ENCODE measurements around the gene CEP112. TPM values are rescaled to one million over a fixed set of nuclear protein-coding genes. Genes with fewer than 3 reads are reported as not detected.

The CEP112 gene
- total RNA-seq, 1 donor from 2014 or later, result 3.8 TPM

GRCh38 chr17:65697661-65698060 is 494.3 kb downstream of the CEP112 start:
- no peaks in the 10 kb centered on the region for H3K4me1 Mint-ChIP-seq
- no peak for TF ChIP-seq CTCF (IDR thresholded peaks at IDR 0.05)
- no peaks in the 10 kb centered on the region for H3K27me3 Mint-ChIP-seq
- no peaks in the 10 kb centered on the region for H3K9me3 Mint-ChIP-seq
- no peaks in the 10 kb centered on the region for H3K36me3 Mint-ChIP-seq (ENCODE audit: low read depth)
- intact Hi-C loops (cut with micrococcal nuclease), result no loop called here
- CTCF ChIA-PET, result no interaction called here
- no peak overlapping the region for H3K27ac Mint-ChIP-seq
- no peak overlapping the region for H3K4me3 Mint-ChIP-seq
- DNase-seq, result no peak
- no peak for ATAC-seq (ENCODE audit: low read depth)
- POLR2A ChIA-PET, result no interaction called here

GRCh38 chr17:65696739-65697394 is 495.1 kb downstream of the CEP112 start:
- CTCF ChIA-PET, result no interaction called here
- TF ChIP-seq CTCF (IDR thresholded peaks at IDR 0.05), result no peak
- no peak for ATAC-seq (ENCODE audit: low read depth)
- Mint-ChIP-seq H3K9me3 (no peaks in the 10 kb centered on the region), H3K27ac (no peak overlapping the region), H3K27me3 (no peaks in the 10 kb centered on the region), H3K4me3 (no peak overlapping the region), H3K4me1 (no peaks in the 10 kb centered on the region), H3K36me3 (ENCODE audit: low read depth) (no peaks in the 10 kb centered on the region)
- POLR2A ChIA-PET, result no interaction called here
- intact Hi-C loops (cut with micrococcal nuclease), result no loop called here
- no peak for DNase-seq

- no peak for TF ChIP-seq CTCF (IDR thresholded peaks at IDR 0.05)
- ChIA-PET POLR2A (no interaction called here), CTCF (no interaction called here)
- DNase-seq (no peak), ATAC-seq (ENCODE audit: low read depth) (no peak)
- intact Hi-C loops (cut with micrococcal nuclease), result no loop called here
- H3K27me3 Mint-ChIP-seq, result no peaks in the 10 kb centered on the region
- no peaks in the 10 kb centered on the region for H3K36me3 Mint-ChIP-seq (ENCODE audit: low read depth)
- no peak overlapping the region for H3K27ac Mint-ChIP-seq
- H3K9me3 Mint-ChIP-seq, result no peaks in the 10 kb centered on the region
- no peaks in the 10 kb centered on the region for H3K4me1 Mint-ChIP-seq
- no peak overlapping the region for H3K4me3 Mint-ChIP-seq
Observed at GRCh38 chr17:65694601-65695000, 497.3 kb downstream of the CEP112 start.

GRCh38 chr17:65690626-65691310 is 501.2 kb downstream of the CEP112 start:
- no peaks in the 10 kb centered on the region for H3K36me3 Mint-ChIP-seq (ENCODE audit: low read depth)
- no peak for DNase-seq
- no peak for TF ChIP-seq CTCF (IDR thresholded peaks at IDR 0.05)

GRCh38 chr17:65688307-65688706 is 503.6 kb downstream of the CEP112 start:
- Mint-ChIP-seq H3K27ac (no peak overlapping the region), H3K9me3 (no peaks in the 10 kb centered on the region), H3K4me1 (no peaks in the 10 kb centered on the region), H3K36me3 (ENCODE audit: low read depth) (no peaks in the 10 kb centered on the region), H3K27me3 (no peaks in the 10 kb centered on the region), H3K4me3 (no peak overlapping the region)
- DNase-seq, result no peak
- ChIA-PET CTCF (no interaction called here), POLR2A (no interaction called here)
- ATAC-seq (ENCODE audit: low read depth), result no peak
- TF ChIP-seq CTCF (IDR thresholded peaks at IDR 0.05), result no peak
- intact Hi-C loops (cut with micrococcal nuclease), result no loop called here

More at GRCh38 chr17:65690626-65691310, 501.2 kb downstream of the CEP112 start:
- intact Hi-C loops (cut with micrococcal nuclease), result no loop called here
- no peak overlapping the region for H3K27ac Mint-ChIP-seq
- CTCF ChIA-PET, result no interaction called here
- no peaks in the 10 kb centered on the region for H3K27me3 Mint-ChIP-seq
- ATAC-seq (ENCODE audit: low read depth), result no peak
- POLR2A ChIA-PET, result no interaction called here
- H3K4me3 Mint-ChIP-seq, result no peak overlapping the region
- H3K4me1 Mint-ChIP-seq, result no peaks in the 10 kb centered on the region
- no peaks in the 10 kb centered on the region for H3K9me3 Mint-ChIP-seq

All from activated B cell treated with CpG ODN at 0.5 μM for 24 hours (primary cell).